CD14-positive monocyte (primary cell): Measurements from ENCODE around the gene EAF2. TPM values are rescaled to one million over a fixed set of nuclear protein-coding genes. Genes with fewer than 3 reads are reported as not detected.

Source experiments
- DNase-seq, 3 donors: peaks; one replicate each; pipeline ENCODE4 v3.0.0-alpha.2; 2011 to 2022
- H2AFZ ChIP-seq: 2 replicates; pipeline ENCODE4 v1.6.0; 2012; ENCODE audit warnings: mild to moderate bottlenecking, low read depth, low read length, inconsistent platforms; ENCODE audit not compliant: insufficient read depth, poor library complexity, severe bottlenecking
- H3K27ac ChIP-seq, 2 donors: 1 replicate in 1 of 2; 2 replicates in 1 of 2; pipeline ENCODE4 v1.5.1; 2012 to 2013; ENCODE audit warnings: low read length in 2 of 2, control low read depth in 1 of 2, inconsistent platforms in 1 of 2, low read depth in 1 of 2, mild to moderate bottlenecking in 1 of 2
- H3K27me3 ChIP-seq, 2 donors: one replicate each; pipeline versions ENCODE4 v1.6.0 to v1.6.1; 2011 to 2013; ENCODE audit warnings: low read length in 2 of 2; ENCODE audit not compliant: control insufficient read depth in 2 of 2, insufficient read depth in 2 of 2
- H3K36me3 ChIP-seq, 2 donors: replicated peaks in 1 of 2; 1 replicate in 1 of 2; 2 replicates in 1 of 2; pipeline versions ENCODE4 v1.5.1 to v1.6.1; 2012 to 2013; ENCODE audit warnings: low read length in 2 of 2, control low read depth in 1 of 2, inconsistent platforms in 1 of 2, mild to moderate bottlenecking in 1 of 2; ENCODE audit not compliant: insufficient read depth in 2 of 2, control insufficient read depth in 1 of 2
- H3K4me1 ChIP-seq, 2 donors: 1 replicate in 1 of 2; 2 replicates in 1 of 2; pipeline versions ENCODE4 v1.5.1 to v1.6.1; 2012 to 2013; ENCODE audit warnings: low read length in 2 of 2, control low read depth in 1 of 2, inconsistent platforms in 1 of 2, mild to moderate bottlenecking in 1 of 2, moderate library complexity in 1 of 2; ENCODE audit not compliant: insufficient read depth in 2 of 2, control insufficient read depth in 1 of 2
- H3K4me2 ChIP-seq: replicated peaks from 2 replicates; pipeline ENCODE3; 2012; ENCODE audit warnings: low read length, moderate library complexity, mild to moderate bottlenecking; ENCODE audit not compliant: poor library complexity, severe bottlenecking; ENCODE audit errors: extremely low read depth
- H3K4me3 ChIP-seq, 3 experiments: fragments of 200-600 bp in 1 of 3; sonication (generic) in 1 of 3; replicated peaks in 1 of 3; 1 replicate in 2 of 3; 2 replicates in 1 of 3; pipeline ENCODE4 v1.5.1; 2011 to 2013; ENCODE audit warnings: low read length in 3 of 3, mild to moderate bottlenecking in 3 of 3, control low read depth in 2 of 3, low read depth in 2 of 3, inconsistent platforms in 1 of 3, moderate library complexity in 1 of 3
- H3K79me2 ChIP-seq: 2 replicates; pipeline ENCODE4 v1.6.0; 2012; ENCODE audit warnings: mild to moderate bottlenecking, control low read depth, inconsistent platforms, low read length, moderate library complexity; ENCODE audit not compliant: insufficient read depth
- H3K9ac ChIP-seq: 2 replicates; pipeline ENCODE4 v1.6.0; 2017; ENCODE audit warnings: low read length, mild to moderate bottlenecking; ENCODE audit not compliant: insufficient read depth, poor library complexity, severe bottlenecking
- H3K9me3 ChIP-seq, 2 donors: replicated peaks in 1 of 2; 1 replicate in 1 of 2; 2 replicates in 1 of 2; pipeline versions ENCODE4 v1.5.1 to v1.6.1; 2012 to 2013; ENCODE audit warnings: low read length in 2 of 2, control low read depth in 1 of 2; ENCODE audit not compliant: control insufficient read depth in 1 of 2, insufficient read depth in 1 of 2
- H4K20me1 ChIP-seq: 2 replicates; pipeline ENCODE4 v1.6.0; 2012; ENCODE audit warnings: mild to moderate bottlenecking, low read length, control low read depth, moderate library complexity; ENCODE audit not compliant: insufficient read depth
- H3K27ac Mint-ChIP-seq, 7 donors: one replicate each; pipeline ENCODE4 v1.8.0; 2020; ENCODE audit warnings: mild to moderate bottlenecking in 7 of 7, mixed read lengths in 7 of 7, moderate library complexity in 6 of 7, inconsistent platforms in 2 of 7
- H3K27me3 Mint-ChIP-seq, 3 donors: one replicate each; pipeline ENCODE4 v1.8.0; 2021 to 2022; ENCODE audit warnings: low read depth in 3 of 3, mild to moderate bottlenecking in 3 of 3, mixed read lengths in 3 of 3, moderate library complexity in 3 of 3, inconsistent platforms in 1 of 3
- H3K36me3 Mint-ChIP-seq, 2 donors: one replicate each; pipeline ENCODE4 v1.8.0; 2020; ENCODE audit warnings: mixed read lengths in 2 of 2, inconsistent platforms in 1 of 2, mild to moderate bottlenecking in 1 of 2
- H3K4me1 Mint-ChIP-seq: one replicate; pipeline ENCODE4 v1.8.0; 2020; ENCODE audit warnings: mild to moderate bottlenecking, mixed read lengths
- H3K4me3 Mint-ChIP-seq, 2 donors: one replicate each; pipeline ENCODE4 v1.8.0; 2020; ENCODE audit warnings: mild to moderate bottlenecking in 2 of 2, mixed read lengths in 2 of 2, moderate library complexity in 1 of 2
- H3K9me3 Mint-ChIP-seq, 7 donors: one replicate each; pipeline ENCODE4 v1.8.0; 2020 to 2022; ENCODE audit warnings: mixed read lengths in 7 of 7, mild to moderate bottlenecking in 6 of 7, moderate library complexity in 6 of 7, inconsistent platforms in 2 of 7
- CTCF ChIP-seq: fragments of 200-600 bp; IDR thresholded peaks from one replicate; pipeline ENCODE4 v1.8.0; 2022; ENCODE audit warnings: antibody characterized with exemption, mild to moderate bottlenecking
- WGBS: methylation state at CpG from one replicate; pipeline ENCODE4 v1.1.5; 2013; ENCODE audit warnings: missing lambda C conversion rate; ENCODE audit not compliant: insufficient coverage; 5-methylcytosine and 5-hydroxymethylcytosine counted together
- intact Hi-C, 2 donors: fragments of 100-400 bp; cut with micrococcal nuclease; formaldehyde crosslinking; loops; one replicate each; pipeline versions ENCODE4 v1.15.0 to v1.15.1; 2023
- polyA plus RNA-seq, 3 donors: library from polyadenylated mRNA; depleted of rRNA in 1 of 3; unstranded in 2 of 3; stranded (reverse) in 1 of 3; fragments of 300-500 nt in 2 of 3; fragments of >200 nt in 1 of 3; fragmentation: Illumina TruSeq in 2 of 3; gene quantifications; 1 replicate in 2 of 3; 2 replicates in 1 of 3; pipeline ENCODE4 v1.2.3, GENCODE V29; 2012 to 2021

The EAF2 gene
- polyA plus RNA-seq, 3 donors: 31.5 to 91.6 (median 75.7) TPM

GRCh38 chr3:121822973-121823372 is 12.0 kb upstream of the EAF2 start:
- Histone ChIP-seq H3K36me3 (peaks cover 70 to 80% of the 10 kb centered on the region in 2 donors), H3K79me2 (peaks cover 33% of the 10 kb centered on the region), H3K27ac (no peak overlapping the region), H2AFZ (no peak overlapping the region), H3K9me3 (peaks cover 2 to 15% of the 10 kb centered on the region in 2 donors), H3K4me2 (no peak overlapping the region), H3K4me1 (peaks cover 3% of the 10 kb centered on the region in 2 donors), H3K27me3 (no peaks in the 10 kb centered on the region), H3K9ac (no peak overlapping the region), H3K4me3 (no peak overlapping the region), H4K20me1 (peaks cover 4% of the 10 kb centered on the region)
- H3K27ac Mint-ChIP-seq: no peak overlapping the region
- no peak overlapping the region for H3K4me3 Mint-ChIP-seq
- no peaks in the 10 kb centered on the region for H3K4me1 Mint-ChIP-seq
- no peak for DNase-seq
- WGBS: no CpG with 5 or more reads among the region's 1 CpG
- no peaks in the 10 kb centered on the region for H3K27me3 Mint-ChIP-seq
- H3K36me3 Mint-ChIP-seq: peaks cover 77 to 83% of the 10 kb centered on the region in 2 donors
- H3K9me3 Mint-ChIP-seq: peaks cover 3 to 12% (median 7%) of the 10 kb centered on the region in 7 donors
- intact Hi-C loops: no loop called here
- no peak for TF ChIP-seq CTCF

GRCh38 chr3:121834157-121834670 is 795 bp upstream of the EAF2 start:
- Histone ChIP-seq H3K4me2 (peak overlapping the region; percentile 89), H3K9me3 (no peaks in the 10 kb centered on the region), H3K4me3 (peak overlapping the region; percentile 83 to 97 (median 93)), H3K27me3 (no peaks in the 10 kb centered on the region), H4K20me1 (no peaks in the 10 kb centered on the region), H3K36me3 (peaks cover 7 to 27% of the 10 kb centered on the region in 2 donors), H2AFZ (peak overlapping the region; percentile 96), H3K27ac (peak overlapping the region; percentile 55 to 90), H3K4me1 (peaks cover 18 to 44% of the 10 kb centered on the region in 2 donors), H3K79me2 (peaks cover 88% of the 10 kb centered on the region), H3K9ac (peak overlapping the region; percentile 86)
- Mint-ChIP-seq H3K36me3 (peaks cover 15 to 19% of the 10 kb centered on the region in 2 donors), H3K4me3 (peak overlapping the region; percentile 96 to 97), H3K4me1 (peaks cover 52% of the 10 kb centered on the region), H3K27me3 (peaks cover 0 to 2% (median 0%) of the 10 kb centered on the region in 3 donors), H3K27ac (peak overlapping the region; percentile 88 to 97 (median 92)), H3K9me3 (peaks cover 0 to 2% (median 0%) of the 10 kb centered on the region in 7 donors)
- intact Hi-C loops: loop anchor here in 1 of 2 donors (5.0 to 10.0 kb wide), 3 partner anchors 89 to 258 kb away; partner anchors contain the start of genes GOLGB1 and HCLS1
- DNase-seq: peak in 1 of 3 donors; percentile 8
- WGBS: 0% methylated on average over 7 of the region's 15 CpGs
- no peak for TF ChIP-seq CTCF
